HG03521 (cell line): Measurements from ENCODE around the gene DEF6.
A peak's percentile ranks its signal among the peaks of the same experiment; 100 is the strongest.

Experiments used
- ATAC-seq: cut with Tn5 transposase; IDR thresholded peaks from one replicate; pipeline ENCODE4 v1.9.1; 2021; ENCODE audit warnings: mild to moderate bottlenecking, moderate library complexity; ENCODE audit not compliant: unreplicated experiment

The DEF6 gene, protein sequence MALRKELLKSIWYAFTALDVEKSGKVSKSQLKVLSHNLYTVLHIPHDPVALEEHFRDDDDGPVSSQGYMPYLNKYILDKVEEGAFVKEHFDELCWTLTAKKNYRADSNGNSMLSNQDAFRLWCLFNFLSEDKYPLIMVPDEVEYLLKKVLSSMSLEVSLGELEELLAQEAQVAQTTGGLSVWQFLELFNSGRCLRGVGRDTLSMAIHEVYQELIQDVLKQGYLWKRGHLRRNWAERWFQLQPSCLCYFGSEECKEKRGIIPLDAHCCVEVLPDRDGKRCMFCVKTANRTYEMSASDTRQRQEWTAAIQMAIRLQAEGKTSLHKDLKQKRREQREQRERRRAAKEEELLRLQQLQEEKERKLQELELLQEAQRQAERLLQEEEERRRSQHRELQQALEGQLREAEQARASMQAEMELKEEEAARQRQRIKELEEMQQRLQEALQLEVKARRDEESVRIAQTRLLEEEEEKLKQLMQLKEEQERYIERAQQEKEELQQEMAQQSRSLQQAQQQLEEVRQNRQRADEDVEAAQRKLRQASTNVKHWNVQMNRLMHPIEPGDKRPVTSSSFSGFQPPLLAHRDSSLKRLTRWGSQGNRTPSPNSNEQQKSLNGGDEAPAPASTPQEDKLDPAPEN

DNA sequence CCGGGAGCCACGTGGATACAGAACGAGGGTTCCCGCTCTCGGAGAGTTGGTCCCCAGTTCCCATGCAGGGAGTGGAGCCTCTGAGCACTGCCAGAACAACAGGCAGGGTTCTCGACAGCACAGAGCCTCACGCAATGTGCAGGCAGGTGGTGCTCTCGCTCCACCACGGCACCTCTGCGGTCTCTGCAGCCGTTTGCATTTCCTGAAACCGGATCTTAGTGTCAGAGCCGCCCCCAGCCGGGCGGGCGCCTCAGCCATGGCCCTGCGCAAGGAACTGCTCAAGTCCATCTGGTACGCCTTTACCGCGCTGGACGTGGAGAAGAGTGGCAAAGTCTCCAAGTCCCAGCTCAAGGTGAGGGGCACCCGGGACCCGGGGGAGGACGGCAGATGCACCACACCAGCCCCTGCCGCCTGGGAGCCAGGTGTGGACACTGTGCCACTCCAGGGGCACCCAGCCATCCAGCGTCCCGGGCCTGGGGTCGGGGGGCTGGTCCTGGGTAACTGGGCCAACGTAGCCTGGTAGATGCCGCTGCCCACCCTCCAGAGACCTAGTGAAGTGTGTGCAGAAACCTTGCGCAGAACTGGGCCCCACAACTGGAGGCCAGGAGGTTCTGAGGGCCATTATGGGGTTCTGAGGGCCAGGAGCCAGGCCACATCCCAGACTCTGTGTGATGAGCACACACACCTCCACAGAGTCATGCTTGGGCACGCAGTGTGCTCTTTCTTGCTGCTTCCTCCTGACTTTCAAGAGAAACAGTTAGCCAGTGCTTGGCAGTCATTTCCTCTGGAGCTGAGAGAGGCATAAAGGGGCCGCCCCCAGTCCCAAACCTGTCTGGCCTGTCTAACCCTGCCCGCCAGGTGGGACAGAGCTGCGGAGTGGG, at the start of gene DEF6:
TSS of gene DEF6 (plus strand) at position 218 of the 881 bp plus-strand sequence. CDS start at position 257, 39 bp downstream.
- peak; percentile 64 for ATAC-seq

DNA sequence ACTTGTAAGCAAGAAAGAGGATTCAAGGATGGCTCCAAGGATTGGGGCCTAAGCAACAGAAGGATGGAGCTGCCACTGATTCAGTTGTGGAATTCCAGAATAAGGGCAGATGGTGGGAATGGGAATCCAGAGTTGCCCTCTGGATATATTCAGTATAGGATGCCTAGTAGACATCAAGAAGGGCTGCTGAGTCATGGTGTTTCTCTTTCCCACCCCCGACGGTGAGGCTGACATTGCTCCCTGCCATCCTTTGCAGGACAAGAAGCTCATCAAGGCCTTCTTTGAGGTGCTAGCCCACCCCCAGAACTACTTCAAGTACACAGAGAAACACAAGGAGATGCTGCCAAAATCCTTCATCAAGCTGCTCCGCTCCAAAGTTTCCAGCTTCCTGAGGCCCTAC, 49.3 kb upstream of the DEF6 start:
- no peak for ATAC-seq

DNA sequence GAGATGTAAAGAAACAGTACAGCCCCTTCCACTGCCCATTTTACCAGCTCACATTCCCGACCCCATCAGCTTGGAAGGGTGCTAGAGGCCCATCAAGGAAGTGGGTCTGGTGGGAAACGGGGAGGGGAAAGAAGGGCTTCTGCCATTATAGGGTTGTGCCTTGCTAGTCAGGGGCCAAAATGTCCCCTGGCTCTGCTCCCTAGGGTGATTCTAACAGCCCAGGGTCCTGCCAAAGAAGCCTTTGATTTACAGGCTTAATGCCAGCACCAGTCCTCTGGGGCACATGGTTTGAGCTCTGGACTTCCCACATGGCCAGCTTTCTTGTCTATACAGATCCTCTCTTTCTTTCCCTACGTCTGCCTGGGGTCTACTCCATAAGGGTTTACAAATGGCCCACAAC, 48.7 kb upstream of the DEF6 start:
- no peak for ATAC-seq

DNA sequence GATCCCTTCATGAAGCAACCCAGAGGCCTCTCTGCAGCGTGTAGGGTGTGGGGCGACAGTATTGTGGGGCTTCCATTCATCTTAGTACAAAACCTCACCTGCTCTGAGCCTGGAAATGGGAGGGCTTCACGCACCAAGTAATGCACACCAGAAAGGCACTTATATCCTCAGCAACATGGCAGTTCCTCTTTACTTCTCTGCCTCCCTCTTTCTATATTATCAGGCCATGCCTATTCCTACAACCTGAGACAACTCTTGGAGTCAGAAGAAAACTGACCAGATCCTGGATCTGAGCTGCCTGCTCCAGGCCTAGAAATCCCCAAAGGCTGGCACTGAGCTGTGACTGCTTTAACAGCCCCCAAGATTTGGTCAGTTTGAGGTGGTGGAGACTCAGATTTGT, 45.7 kb upstream of the DEF6 start:
- no peak for ATAC-seq

DNA sequence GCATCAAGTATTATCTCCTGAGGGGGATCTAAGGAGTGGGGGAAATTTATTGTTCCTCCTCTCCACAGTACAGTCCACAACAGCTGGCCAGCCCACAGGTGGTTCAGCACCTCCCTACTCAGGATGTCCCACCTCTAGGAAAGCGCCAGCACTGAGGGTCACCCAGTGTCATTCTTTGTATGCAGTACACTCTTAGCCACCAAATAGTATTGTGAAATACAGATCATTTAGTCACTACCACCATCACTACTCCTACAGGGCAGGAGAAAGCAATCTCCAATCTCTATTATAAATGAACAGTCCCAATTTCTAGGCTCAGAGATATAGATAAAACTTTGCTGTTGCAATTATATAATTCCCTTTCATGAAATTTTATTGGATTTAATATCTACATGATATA, 44.4 kb upstream of the DEF6 start:
- no peak for ATAC-seq

DNA sequence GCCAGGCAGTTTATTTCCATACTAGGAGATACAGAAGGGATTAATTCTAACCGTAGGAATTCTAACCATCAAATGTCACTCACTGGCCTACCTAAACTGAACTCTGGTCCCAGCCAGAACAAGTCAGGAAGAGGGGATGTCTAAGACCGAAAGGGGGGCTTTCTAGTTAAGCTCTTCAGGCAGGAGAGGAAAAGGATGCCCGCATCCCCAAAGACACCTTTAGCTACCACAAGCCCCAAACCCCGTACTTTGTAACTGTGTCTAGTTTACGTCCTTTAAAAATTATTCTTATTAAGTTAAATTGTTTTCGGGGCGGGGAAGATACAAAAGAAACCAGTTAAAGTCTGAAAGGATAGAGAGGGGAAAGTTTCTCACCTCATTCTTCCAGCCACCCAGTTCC, 39.3 kb upstream of the DEF6 start:
- no peak for ATAC-seq

DNA sequence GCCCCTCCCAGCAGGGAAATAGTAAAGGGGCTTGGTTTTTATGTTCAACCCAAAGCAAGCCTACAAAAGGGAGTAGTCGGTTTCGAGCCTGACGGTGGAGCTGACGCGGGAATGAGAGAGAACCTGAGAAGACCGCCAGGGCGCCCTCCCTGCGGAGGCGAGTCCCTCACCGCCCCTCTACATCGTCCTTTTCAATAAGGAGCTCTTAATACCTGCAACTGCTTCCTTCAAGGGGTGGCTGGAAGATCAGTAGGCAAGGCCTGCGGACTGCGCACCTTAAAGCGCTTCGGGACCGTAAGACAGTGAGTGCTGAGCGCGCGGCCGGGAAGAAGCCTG, 38.8 kb upstream of the DEF6 start:
- no peak for ATAC-seq

DNA sequence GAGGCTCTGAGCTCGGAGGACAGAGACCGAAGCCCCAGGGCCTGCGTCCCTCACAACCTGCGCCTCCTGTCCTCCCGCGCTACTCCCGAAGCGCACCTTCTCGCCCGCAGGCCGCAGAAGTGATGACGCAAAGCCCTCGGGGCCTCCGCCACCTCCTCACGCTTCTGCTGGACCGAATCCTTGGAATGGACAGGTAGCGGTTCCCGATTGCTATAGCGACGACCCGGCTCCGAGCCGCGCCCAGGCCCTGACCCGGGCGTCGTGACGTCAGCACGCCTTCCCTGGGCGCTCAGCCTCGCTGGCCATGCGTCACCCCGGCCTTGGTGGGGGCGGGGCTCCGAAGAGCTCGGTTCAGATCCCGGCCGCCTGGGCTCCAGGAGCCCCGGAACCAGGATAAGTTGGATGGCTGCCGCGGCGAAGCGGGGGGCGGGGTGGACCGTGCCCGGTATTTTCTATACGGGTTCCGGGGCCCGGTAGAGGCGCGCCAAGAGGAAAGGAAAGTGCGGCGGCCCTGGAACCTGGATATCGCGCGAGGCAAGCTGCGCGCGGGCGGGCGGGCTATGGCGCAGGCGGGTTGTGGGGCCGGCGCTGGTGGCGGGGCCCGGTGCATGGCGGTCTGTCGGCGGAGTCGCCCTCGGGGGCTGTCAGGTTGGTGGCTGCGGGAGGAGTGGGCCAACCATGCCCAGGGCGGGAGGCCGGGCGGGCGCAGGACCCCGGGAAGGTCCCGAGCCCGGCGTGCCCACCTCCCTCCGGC, 38.2 kb upstream of the DEF6 start, which contains the start of gene ZNF76:
TSS of gene ZNF76 (plus strand) at position 542 of the 754 bp plus-strand sequence. CDS start 21,417 bp downstream, outside the sequence.
- peak; percentile 86 for ATAC-seq

DNA sequence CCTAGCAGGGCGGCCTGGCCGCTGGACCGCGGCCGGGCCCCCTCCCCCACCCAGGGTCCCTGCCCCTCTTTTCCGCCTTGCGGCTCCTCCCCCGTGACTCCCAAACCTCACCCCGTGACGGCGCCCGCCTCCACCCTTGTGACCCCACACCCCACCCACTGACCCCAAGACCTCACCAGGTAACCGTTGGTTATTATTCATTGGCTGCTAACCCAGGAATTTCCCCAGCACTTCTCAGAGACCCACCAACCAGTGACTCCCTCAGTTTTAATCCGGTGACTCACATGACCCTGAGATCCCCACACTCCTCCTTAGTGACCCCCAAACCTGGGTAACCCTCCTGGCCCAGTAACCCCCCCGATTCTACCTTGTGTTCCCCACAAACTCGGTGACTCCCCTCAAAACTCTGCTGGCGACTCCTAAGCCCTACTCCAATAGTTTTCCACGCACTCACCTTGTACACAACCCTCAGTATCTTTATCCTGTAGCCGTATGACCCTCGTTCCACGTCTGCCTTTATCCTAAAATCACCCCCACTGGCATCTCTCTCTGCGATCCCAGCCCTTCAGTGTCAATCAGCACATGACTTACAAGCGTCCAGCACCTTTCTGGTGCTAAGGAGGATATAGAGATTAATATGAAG, 37.5 kb upstream of the DEF6 start:
- peak; percentile 33 for ATAC-seq

DNA sequence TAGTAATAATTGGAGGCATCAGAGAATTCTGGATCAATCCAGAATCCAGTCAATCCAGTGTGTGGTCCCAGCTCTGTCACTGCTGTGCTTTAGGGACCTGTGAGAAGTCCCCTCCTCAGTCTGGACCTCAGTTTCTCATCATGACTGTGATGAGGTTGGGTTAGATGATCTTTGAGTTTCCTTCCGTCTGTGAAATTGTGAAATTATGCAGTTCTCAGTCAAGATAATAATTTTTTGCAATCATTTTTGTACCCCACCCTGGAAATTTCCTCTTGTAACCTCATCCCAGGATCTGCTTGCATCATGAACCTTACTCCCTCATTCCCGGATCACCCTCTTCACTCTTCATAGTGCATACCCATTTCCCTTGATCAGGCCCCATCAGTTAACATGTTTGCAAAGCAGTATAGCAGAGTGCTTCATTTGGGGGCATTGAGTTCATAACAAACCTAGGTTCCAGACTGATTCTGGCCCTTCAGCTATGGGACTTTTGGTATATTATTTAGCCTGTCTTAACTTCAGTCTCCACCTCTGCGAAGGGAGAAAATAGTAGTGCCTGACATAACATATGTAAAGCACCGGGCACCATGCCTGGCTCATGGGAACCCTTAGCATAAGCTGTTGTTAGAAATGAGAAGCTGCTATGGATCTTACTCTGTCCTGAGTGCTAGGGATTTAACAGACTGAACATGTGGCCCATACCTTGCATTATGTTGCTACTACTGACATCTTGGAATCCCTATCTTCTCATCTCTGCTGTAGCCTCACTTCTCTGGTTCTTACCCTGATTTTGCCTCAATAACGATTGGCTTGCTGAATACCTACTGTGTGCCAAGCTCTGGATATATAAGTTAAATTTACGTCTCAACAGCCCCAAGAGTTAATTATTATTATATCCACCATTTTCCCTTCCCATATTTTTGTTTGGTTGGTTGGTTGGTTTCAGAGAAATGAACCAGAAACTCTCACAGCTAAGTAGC, 36.7 kb upstream of the DEF6 start:
- ATAC-seq, result no peak

DNA sequence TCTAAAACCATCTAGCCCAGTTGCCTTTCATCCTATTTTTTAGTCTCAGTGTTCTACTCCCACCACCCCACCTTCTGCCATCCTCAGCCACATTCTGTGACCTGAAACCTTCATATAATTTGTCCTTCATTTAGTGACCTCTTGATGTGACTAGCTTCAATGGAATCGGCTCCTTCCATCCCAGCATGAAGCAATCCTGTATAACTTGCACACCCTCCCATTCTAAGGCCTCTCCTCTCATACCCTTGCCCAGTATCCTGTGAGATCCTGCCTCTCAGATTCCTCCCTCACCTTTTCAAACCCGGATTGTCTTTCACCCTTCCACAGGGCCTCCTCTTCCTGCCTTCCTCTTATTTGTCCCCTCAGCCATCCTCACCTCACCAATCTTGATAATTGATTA, 35.0 kb upstream of the DEF6 start:
- ATAC-seq, result no peak

DNA sequence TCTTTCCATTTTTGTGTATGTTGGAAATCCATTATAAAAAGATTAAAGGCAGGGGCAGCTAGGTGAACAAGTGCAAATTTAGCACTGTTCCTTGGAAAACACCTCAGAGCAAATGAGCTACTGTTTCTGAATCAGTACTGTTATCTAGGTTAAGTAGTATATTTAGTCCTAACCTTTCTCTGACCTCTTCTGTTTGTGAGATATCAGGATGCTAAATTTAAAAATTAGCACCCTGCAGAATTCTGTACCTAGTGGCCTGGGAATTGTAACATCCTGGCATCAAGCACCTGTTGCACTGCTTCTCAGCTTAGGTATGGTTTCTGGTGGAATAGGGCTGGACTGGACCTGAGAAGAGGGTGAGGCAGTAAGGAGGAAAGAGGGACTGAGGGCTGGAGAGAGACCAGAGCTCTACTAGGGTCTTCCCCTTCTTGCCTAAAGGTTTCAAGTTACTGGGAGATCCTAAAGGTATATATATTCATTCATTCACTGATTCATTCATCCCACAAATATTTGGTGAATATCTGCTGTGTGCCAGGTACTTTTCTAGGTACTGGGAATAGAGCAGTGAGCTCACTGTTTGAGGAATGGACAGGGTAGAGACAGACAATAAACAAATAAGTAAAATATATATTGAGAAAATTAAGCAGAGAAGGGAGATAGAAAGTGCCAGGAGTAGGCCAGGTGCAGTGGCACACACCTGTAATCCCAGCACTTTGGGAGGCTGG, 32.9 kb upstream of the DEF6 start:
- no peak for ATAC-seq

DNA sequence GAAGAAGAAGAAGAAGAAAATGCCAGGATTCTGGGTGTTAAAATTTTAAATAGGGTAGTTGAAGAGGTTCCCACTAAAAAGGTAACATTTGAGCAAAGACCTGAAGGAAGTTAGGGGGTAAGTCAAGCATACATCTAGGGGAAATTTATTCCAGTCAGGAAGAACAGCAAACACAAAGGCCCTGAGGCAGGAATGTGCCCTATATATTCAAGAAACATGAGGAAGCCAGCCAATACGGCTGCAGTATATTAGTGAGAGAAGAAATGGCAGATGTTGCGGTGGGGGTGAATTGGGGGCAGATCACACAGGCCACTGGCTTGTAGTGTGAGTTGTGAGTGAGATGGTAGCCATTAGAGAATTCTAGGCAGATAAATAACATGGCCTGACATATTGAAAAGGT, 32.1 kb upstream of the DEF6 start:
- no peak for ATAC-seq

DNA sequence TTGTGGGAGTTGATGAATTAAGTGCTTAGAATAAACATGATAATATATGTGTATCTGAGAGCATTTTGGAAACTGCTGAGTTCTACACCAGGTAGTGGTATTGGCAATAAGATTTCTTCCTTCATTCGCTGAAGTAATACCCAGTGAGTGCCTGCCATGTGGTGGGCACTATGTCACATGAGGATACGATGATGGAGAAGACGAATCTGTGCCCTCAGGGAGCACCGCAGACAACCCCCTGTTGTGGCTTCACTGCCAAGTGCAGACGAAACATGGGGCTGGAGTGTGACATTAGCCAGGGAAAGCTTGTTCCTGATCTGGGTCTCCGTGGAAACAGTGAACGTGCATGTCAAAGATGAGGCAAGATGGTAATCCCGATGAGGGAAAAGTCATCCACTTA, 30.2 kb upstream of the DEF6 start:
- no peak for ATAC-seq

DNA sequence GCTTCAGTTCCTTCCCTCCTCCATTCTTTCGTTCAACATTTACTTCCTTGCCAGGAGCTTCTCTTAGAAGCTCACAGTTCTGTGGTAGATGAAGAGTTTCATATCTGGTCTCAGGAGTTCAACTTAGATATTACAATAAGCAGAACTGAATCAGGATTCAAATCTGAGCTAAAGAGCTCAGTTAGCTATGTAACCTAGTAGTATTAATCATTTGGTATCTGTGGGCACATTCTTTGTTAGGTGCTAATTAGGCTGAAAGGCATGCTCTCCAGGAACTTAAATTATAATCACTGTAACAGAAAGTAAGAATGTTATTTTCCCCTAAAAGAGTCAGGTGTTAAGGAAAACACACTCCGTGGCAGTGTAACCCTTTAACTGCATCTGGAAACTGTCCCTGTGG, 29.7 kb upstream of the DEF6 start:
- ATAC-seq, result no peak

DNA sequence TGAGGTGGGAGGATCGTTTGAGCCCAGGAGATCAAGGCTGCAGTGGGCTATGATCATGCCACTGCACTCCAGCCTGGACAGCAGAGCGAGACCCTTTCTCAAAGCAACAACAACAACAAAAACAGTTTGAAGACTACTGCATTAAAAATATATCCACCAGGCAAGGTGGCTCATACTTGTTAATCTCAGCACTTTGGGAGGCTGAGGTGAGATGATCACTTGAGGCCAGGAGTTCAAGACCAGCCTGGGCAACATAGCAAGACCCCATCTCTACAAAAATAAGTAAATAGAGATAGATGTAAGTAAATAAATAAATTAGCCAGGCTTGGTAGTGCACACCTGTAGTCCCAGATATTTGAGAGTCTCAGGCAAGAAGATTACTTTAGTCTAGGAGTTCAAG, 25.6 kb upstream of the DEF6 start:
- no peak for ATAC-seq

DNA sequence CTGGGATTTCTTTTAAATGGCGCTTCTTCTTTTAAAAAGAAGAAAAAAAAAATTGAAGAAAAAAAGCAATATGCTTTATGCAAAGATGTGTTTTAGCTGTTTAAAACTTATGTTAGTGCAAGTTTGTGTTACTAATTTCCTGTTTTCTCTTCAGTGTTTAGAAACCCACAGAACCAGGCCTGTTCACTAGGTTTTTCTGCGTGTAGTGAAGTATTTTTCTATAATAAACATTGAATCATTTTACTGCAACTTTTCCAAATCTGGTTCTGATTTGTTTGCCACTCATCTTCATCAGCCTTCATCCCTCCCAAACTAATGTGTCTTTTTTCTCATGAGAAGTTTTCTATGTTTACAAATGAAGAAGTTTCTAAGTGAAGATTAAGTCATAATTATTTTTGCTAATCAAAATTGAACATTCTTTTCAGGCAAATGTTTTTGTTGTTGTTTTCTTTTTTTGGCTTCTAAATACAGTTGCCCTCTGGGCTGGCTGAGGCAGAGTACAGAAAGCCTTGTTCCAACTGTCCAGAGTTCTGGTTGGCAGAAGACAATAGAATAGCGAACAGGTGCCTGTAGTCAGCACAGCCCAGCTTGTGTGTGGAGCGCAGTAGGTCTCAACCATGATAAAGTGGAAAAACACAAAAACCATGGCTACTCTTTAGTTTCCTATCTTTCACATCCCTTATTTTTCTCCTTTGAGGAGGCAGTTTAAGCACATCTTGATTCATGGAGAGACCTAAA, 23.6 kb upstream of the DEF6 start:
- ATAC-seq, result no peak

DNA sequence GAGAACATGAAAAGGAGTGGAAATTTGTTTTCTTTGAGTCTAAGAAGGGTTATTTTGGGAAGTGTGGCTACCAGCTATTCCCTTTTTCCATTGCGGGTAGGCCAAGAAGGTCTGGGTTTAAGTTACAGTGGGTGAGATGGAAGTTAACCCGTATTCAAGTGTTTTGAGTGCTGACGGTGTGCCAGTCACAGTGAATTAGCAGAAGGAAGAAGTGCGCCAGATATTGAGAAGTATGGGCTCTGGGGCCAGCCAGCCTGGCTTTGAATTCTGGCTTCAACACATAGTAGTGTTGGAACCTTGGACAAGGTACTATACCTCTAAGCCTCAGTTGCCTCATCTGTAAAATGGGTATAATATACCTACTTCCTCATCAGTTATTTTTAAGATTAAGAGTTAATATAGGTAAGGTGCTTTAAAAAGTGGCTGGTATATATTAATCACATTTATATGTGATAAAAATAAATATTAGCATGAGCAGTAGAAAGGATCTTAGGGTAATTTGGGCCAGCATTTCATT, 21.8 kb upstream of the DEF6 start:
- no peak for ATAC-seq
